H9 (cell line): ENCODE data around the gene MAGEC2. TPM values are rescaled to one million over a fixed set of nuclear protein-coding genes. Genes with fewer than 3 reads are reported as not detected.

ENCODE experiments used
- DNase-seq: peaks from one replicate; pipeline ENCODE4 v3.0.0-alpha.2; 2017
- H2AFZ ChIP-seq: one replicate; pipeline ENCODE4 v1.6.1; 2013; ENCODE audit warnings: mild to moderate bottlenecking, low read length, control low read depth, moderate library complexity
- H2AK5ac ChIP-seq: 2 replicates; pipeline ENCODE4 v1.6.1; 2013; ENCODE audit warnings: low read length, control low read depth, mixed read lengths; ENCODE audit not compliant: insufficient read length
- H2BK120ac ChIP-seq: one replicate; pipeline ENCODE4 v1.6.1; 2013; ENCODE audit warnings: low read depth, mild to moderate bottlenecking, low read length, control low read depth, inconsistent platforms; ENCODE audit not compliant: poor library complexity, severe bottlenecking
- H2BK12ac ChIP-seq: 2 replicates; pipeline ENCODE4 v1.6.1; 2013; ENCODE audit warnings: low read length, control low read depth, mixed read lengths, low read depth; ENCODE audit not compliant: insufficient read length
- H2BK15ac ChIP-seq: 2 replicates; pipeline ENCODE4 v1.6.1; 2013; ENCODE audit warnings: low read depth, low read length, control low read depth
- H2BK20ac ChIP-seq: one replicate; pipeline ENCODE4 v1.6.1; 2013; ENCODE audit warnings: low read depth, mild to moderate bottlenecking, low read length, control low read depth, inconsistent platforms; ENCODE audit not compliant: poor library complexity, severe bottlenecking
- H2BK5ac ChIP-seq: 2 replicates; pipeline ENCODE4 v1.6.1; 2013; ENCODE audit warnings: low read length, control low read depth, mixed read lengths; ENCODE audit not compliant: insufficient read length
- H3K14ac ChIP-seq: 2 replicates; pipeline ENCODE4 v1.6.1; 2013; ENCODE audit warnings: low read length, control low read depth; ENCODE audit not compliant: insufficient read depth
- H3K18ac ChIP-seq: 2 replicates; pipeline ENCODE4 v1.6.1; 2013; ENCODE audit warnings: low read depth, mild to moderate bottlenecking, mixed read lengths, low read length, control low read depth; ENCODE audit not compliant: insufficient read length
- H3K23ac ChIP-seq: 2 replicates; pipeline ENCODE4 v1.6.1; 2013; ENCODE audit warnings: low read length, control low read depth, mixed read lengths, low read depth; ENCODE audit not compliant: insufficient read length
- H3K23me2 ChIP-seq: 2 replicates; pipeline ENCODE4 v1.6.1; 2013; ENCODE audit warnings: low read depth, mild to moderate bottlenecking, mixed read lengths, low read length, control low read depth; ENCODE audit not compliant: insufficient read length, poor library complexity, severe bottlenecking
- H3K27ac ChIP-seq: 2 replicates; pipeline ENCODE4 v1.5.1; 2013; ENCODE audit warnings: low read length, control low read depth, mixed read lengths, low read depth; ENCODE audit not compliant: insufficient read length
- H3K27me3 ChIP-seq: 2 replicates; pipeline ENCODE4 v1.6.1; 2013; ENCODE audit warnings: low read length, control low read depth, inconsistent platforms; ENCODE audit not compliant: insufficient read depth
- H3K4ac ChIP-seq: 2 replicates; pipeline ENCODE4 v1.6.1; 2013; ENCODE audit warnings: low read depth, mild to moderate bottlenecking, control low read depth, inconsistent platforms, low read length, moderate library complexity
- H3K4me1 ChIP-seq: 2 replicates; pipeline ENCODE4 v1.6.1; 2013; ENCODE audit warnings: low read length, control low read depth, inconsistent platforms; ENCODE audit not compliant: insufficient read depth
- H3K4me2 ChIP-seq: 2 replicates; pipeline ENCODE4 v1.6.1; 2013; ENCODE audit warnings: low read length, control low read depth, mixed read lengths; ENCODE audit not compliant: insufficient read length, insufficient read depth
- H3K56ac ChIP-seq: 2 replicates; pipeline ENCODE4 v1.6.1; 2013; ENCODE audit warnings: low read depth, mild to moderate bottlenecking, mixed read lengths, low read length, control low read depth; ENCODE audit not compliant: insufficient read length
- H3K79me1 ChIP-seq: 2 replicates; pipeline ENCODE4 v1.6.1; 2013; ENCODE audit warnings: low read depth, mild to moderate bottlenecking, moderate library complexity, low read length, control low read depth, inconsistent platforms; ENCODE audit not compliant: insufficient read depth, poor library complexity, severe bottlenecking
- H3K79me2 ChIP-seq: 2 replicates; pipeline ENCODE4 v1.6.1; 2013; ENCODE audit warnings: low read length, control low read depth, inconsistent platforms; ENCODE audit not compliant: insufficient read depth
- H3K9ac ChIP-seq: 2 replicates; pipeline ENCODE4 v1.6.1; 2013; ENCODE audit warnings: low read length, control low read depth, mixed read lengths; ENCODE audit not compliant: insufficient read length; ENCODE audit errors: extremely low read depth
- H3K9me3 ChIP-seq: one replicate; pipeline ENCODE4 v1.6.1; 2013; ENCODE audit warnings: low read depth, low read length, inconsistent platforms; ENCODE audit not compliant: control insufficient read depth
- H3T11ph ChIP-seq: one replicate; pipeline ENCODE4 v1.6.1; 2013; ENCODE audit warnings: mild to moderate bottlenecking, low read length, control low read depth, inconsistent platforms
- H4K20me1 ChIP-seq: one replicate; pipeline ENCODE4 v1.6.1; 2013; ENCODE audit not compliant: control insufficient read depth, insufficient read length, insufficient read depth
- H4K5ac ChIP-seq: 2 replicates; pipeline ENCODE4 v1.6.1; 2013; ENCODE audit warnings: low read depth, mild to moderate bottlenecking, mixed read lengths, low read length, control low read depth; ENCODE audit not compliant: insufficient read length
- H4K8ac ChIP-seq: replicated peaks from 2 replicates; pipeline ENCODE4 v1.6.1; 2013; ENCODE audit warnings: low read length, control low read depth, mixed read lengths, low read depth; ENCODE audit not compliant: insufficient read length
- H4K91ac ChIP-seq: 2 replicates; pipeline ENCODE4 v1.6.1; 2013; ENCODE audit warnings: low read depth, mild to moderate bottlenecking, moderate library complexity, mixed read lengths, low read length, control low read depth; ENCODE audit not compliant: insufficient read length
- H3K27ac Mint-ChIP-seq, 3 experiments: 2 replicates in 2 of 3; 3 replicates in 1 of 3; pipeline ENCODE4 v1.8.0; 2020 to 2021; ENCODE audit warnings: mixed read lengths in 3 of 3, mild to moderate bottlenecking in 1 of 3, moderate library complexity in 1 of 3
- H3K27me3 Mint-ChIP-seq: 2 replicates; pipeline ENCODE4 v1.8.0; 2021; ENCODE audit warnings: low read depth, mild to moderate bottlenecking, moderate library complexity, mixed read lengths
- H3K36me3 Mint-ChIP-seq, 3 experiments: 2 replicates in 2 of 3; 3 replicates in 1 of 3; pipeline ENCODE4 v1.8.0; 2020 to 2021; ENCODE audit warnings: low read depth in 3 of 3, mixed read lengths in 3 of 3; ENCODE audit not compliant: insufficient read depth in 1 of 3
- H3K4me1 Mint-ChIP-seq, 2 experiments: 2 replicates each; pipeline ENCODE4 v1.8.0; 2020; ENCODE audit warnings: mixed read lengths in 2 of 2
- H3K4me3 Mint-ChIP-seq, 2 experiments: 2 replicates in 1 of 2; 3 replicates in 1 of 2; pipeline ENCODE4 v1.8.0; 2020 to 2021; ENCODE audit warnings: mild to moderate bottlenecking in 2 of 2, mixed read lengths in 2 of 2, moderate library complexity in 1 of 2
- H3K9me3 Mint-ChIP-seq, 2 experiments: 2 replicates in 1 of 2; 3 replicates in 1 of 2; pipeline ENCODE4 v1.8.0; 2020; ENCODE audit warnings: mild to moderate bottlenecking in 2 of 2, mixed read lengths in 2 of 2, moderate library complexity in 1 of 2
- WGBS: extraction: QIAGEN DNeasy Blood & Tissue Kit; methylation state at CpG from one replicate; pipeline ENCODE4 v1.1.7; 2013; ENCODE audit warnings: missing lambda C conversion rate, low lambda C conversion rate, mixed read lengths; ENCODE audit not compliant: insufficient read length; ENCODE audit errors: extremely low coverage; 5-methylcytosine and 5-hydroxymethylcytosine counted together
- total RNA-seq: library from RNA; stranded (reverse); gene quantifications from 2 replicates; pipeline ENCODE4 v1.2.1, GENCODE V29; 2021
- TF ChIP-seq, protein P1 (sequence below): fragments of 200-600 bp; sonication (generic); conservative IDR thresholded peaks from 3 replicates; pipeline ENCODE4 v1.8.0; 2021; ENCODE audit warnings: antibody characterized with exemption, mild to moderate bottlenecking

The MAGEC2 gene
- total RNA-seq, 1 experiment from 2014 or later, result not detected

DNA sequence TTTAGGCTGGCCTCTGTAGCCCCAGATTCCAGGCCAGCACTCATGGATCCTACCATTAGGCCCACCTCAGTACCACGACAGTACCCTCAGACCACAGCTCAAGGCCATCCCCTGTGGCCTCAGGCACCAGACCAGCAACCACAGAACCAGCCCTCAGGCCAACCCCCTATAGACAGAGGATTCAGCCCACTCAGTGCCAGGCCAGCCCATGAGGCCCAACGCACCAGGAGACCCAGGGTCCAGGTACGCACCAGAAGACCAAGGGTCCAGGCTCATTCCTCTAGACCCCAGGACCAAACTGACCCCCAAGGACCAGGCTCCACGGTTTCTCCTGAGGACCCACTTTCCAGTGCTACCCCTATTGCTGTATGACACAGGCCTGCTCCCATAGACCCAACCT lies 39.5 kb upstream of the MAGEC2 start:
- Histone ChIP-seq H2BK15ac (no peak overlapping the region), H2BK120ac (no peak overlapping the region), H4K91ac (no peak overlapping the region), H4K5ac (no peak overlapping the region), H2BK12ac (no peak overlapping the region), H3K9me3 (no peaks in the 10 kb centered on the region), H3K27ac (no peak overlapping the region), H3K79me2 (no peaks in the 10 kb centered on the region), H4K20me1 (no peaks in the 10 kb centered on the region), H2AFZ (no peak overlapping the region), H3K9ac (no peak overlapping the region), H3K56ac (no peak overlapping the region), H2BK20ac (no peak overlapping the region), H3K4me1 (no peaks in the 10 kb centered on the region), H3T11ph (no peak overlapping the region), H4K8ac (no peak overlapping the region), H3K4ac (no peak overlapping the region), H3K79me1 (no peaks in the 10 kb centered on the region), H2AK5ac (no peak overlapping the region), H3K4me2 (no peak overlapping the region), H3K14ac (no peak overlapping the region), H3K18ac (no peak overlapping the region), H3K23me2 (no peaks in the 10 kb centered on the region), H3K23ac (no peak overlapping the region), H3K27me3 (no peaks in the 10 kb centered on the region), H2BK5ac (no peak overlapping the region)
- TF ChIP-seq, protein P1, sequence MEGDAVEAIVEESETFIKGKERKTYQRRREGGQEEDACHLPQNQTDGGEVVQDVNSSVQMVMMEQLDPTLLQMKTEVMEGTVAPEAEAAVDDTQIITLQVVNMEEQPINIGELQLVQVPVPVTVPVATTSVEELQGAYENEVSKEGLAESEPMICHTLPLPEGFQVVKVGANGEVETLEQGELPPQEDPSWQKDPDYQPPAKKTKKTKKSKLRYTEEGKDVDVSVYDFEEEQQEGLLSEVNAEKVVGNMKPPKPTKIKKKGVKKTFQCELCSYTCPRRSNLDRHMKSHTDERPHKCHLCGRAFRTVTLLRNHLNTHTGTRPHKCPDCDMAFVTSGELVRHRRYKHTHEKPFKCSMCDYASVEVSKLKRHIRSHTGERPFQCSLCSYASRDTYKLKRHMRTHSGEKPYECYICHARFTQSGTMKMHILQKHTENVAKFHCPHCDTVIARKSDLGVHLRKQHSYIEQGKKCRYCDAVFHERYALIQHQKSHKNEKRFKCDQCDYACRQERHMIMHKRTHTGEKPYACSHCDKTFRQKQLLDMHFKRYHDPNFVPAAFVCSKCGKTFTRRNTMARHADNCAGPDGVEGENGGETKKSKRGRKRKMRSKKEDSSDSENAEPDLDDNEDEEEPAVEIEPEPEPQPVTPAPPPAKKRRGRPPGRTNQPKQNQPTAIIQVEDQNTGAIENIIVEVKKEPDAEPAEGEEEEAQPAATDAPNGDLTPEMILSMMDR, result no peak
- H3K27ac Mint-ChIP-seq, result no peak overlapping the region
- H3K36me3 Mint-ChIP-seq, result peaks cover 0 to 4% (median 0%) of the 10 kb centered on the region in 3 experiments; a peak in 3 of 7 replicates
- H3K4me1 Mint-ChIP-seq, result no peaks in the 10 kb centered on the region
- no peak overlapping the region for H3K4me3 Mint-ChIP-seq
- no CpG with 5 or more reads among the region's 4 CpGs for WGBS
- peaks cover 64 to 75% of the 10 kb centered on the region in 2 experiments for H3K9me3 Mint-ChIP-seq
- DNase-seq, result no peak
- peaks cover 2% of the 10 kb centered on the region; the same call in 1 of the 2 replicates for H3K27me3 Mint-ChIP-seq
